Osteoblast (primary cell): Measurements from ENCODE around the gene RARG. TPM values are rescaled to one million over a fixed set of nuclear protein-coding genes. Genes with fewer than 3 reads are reported as not detected.

ENCODE experiments used
- DNase-seq: peaks from one replicate; pipeline ENCODE4 v3.0.0; 2011; ENCODE audit warnings: low spot score, mixed read lengths; ENCODE audit not compliant: insufficient read length; ENCODE audit errors: missing footprints
- H2AFZ ChIP-seq: 2 replicates; pipeline ENCODE4 v1.6.0; 2011; ENCODE audit warnings: mild to moderate bottlenecking, low read length
- H3K27ac ChIP-seq: 2 replicates; pipeline ENCODE4 v1.5.1; 2011; ENCODE audit warnings: mild to moderate bottlenecking, low read depth, low read length, moderate library complexity
- H3K27me3 ChIP-seq: 2 replicates; pipeline ENCODE4 v1.6.0; 2012; ENCODE audit warnings: mild to moderate bottlenecking, control low read depth, inconsistent platforms, low read length, moderate library complexity; ENCODE audit not compliant: insufficient read depth
- H3K36me3 ChIP-seq: 2 replicates; pipeline ENCODE4 v1.5.1; 2011; ENCODE audit warnings: mild to moderate bottlenecking, low read length, control low read depth, moderate library complexity; ENCODE audit not compliant: insufficient read depth
- H3K4me1 ChIP-seq: 2 replicates; pipeline ENCODE4 v1.5.1; 2011; ENCODE audit warnings: mild to moderate bottlenecking, low read length, control low read depth, moderate library complexity; ENCODE audit not compliant: insufficient read depth
- H3K4me2 ChIP-seq: 2 replicates; pipeline ENCODE4 v1.6.0; 2011; ENCODE audit warnings: mild to moderate bottlenecking, low read length; ENCODE audit not compliant: insufficient read depth
- H3K4me3 ChIP-seq: fragments of 200-600 bp; sonication (generic); 3 replicates; pipeline ENCODE4 v1.5.1; 2012; ENCODE audit warnings: mild to moderate bottlenecking, low read length, inconsistent platforms; ENCODE audit not compliant: insufficient read depth
- H3K79me2 ChIP-seq: 2 replicates; pipeline ENCODE4 v1.6.0; 2012; ENCODE audit warnings: mild to moderate bottlenecking, low read length, control low read depth, inconsistent platforms; ENCODE audit not compliant: insufficient read depth
- H3K9me3 ChIP-seq: 2 replicates; pipeline ENCODE4 v1.5.1; 2011; ENCODE audit warnings: low read depth, low read length, control low read depth
- H4K20me1 ChIP-seq: 2 replicates; pipeline ENCODE4 v1.6.0; 2012; ENCODE audit warnings: mild to moderate bottlenecking, low read length, control low read depth; ENCODE audit not compliant: insufficient read depth
- CTCF ChIP-seq: IDR thresholded peaks from 2 replicates; pipeline ENCODE4 v1.5.1; 2011; ENCODE audit warnings: mild to moderate bottlenecking, low read depth, low read length, moderate library complexity; ENCODE audit errors: extremely low read depth
- total RNA-seq: library from RNA; depleted of rRNA; stranded (reverse); fragments of >200 nt; gene quantifications from 2 replicates; pipeline ENCODE4 v1.2.3, GENCODE V29; 2012

RARG gene
- total RNA-seq, 1 donor, result 49.9 TPM

GRCh38 chr12:53182903-53183302 lies 49.1 kb downstream of the RARG start:
- Histone ChIP-seq H3K27me3 (no peaks in the 10 kb centered on the region), H3K4me1 (peaks cover 37% of the 10 kb centered on the region), H3K4me3 (no peak overlapping the region), H3K4me2 (peak overlapping the region; percentile 98), H3K36me3 (peaks cover 57% of the 10 kb centered on the region), H2AFZ (no peak overlapping the region), H3K79me2 (peaks cover 43% of the 10 kb centered on the region), H3K9me3 (no peaks in the 10 kb centered on the region), H3K27ac (no peak overlapping the region), H4K20me1 (peaks cover 30% of the 10 kb centered on the region)
- peak; percentile 75 for DNase-seq
- no peak for TF ChIP-seq CTCF

GRCh38 chr12:53181935-53182334 lies 50.1 kb downstream of the RARG start:
- Histone ChIP-seq H3K27ac (peak overlapping the region; percentile 16), H3K4me3 (peak overlapping the region; percentile 88), H3K9me3 (no peaks in the 10 kb centered on the region), H3K79me2 (peaks cover 43% of the 10 kb centered on the region), H4K20me1 (peaks cover 30% of the 10 kb centered on the region), H3K4me2 (peak overlapping the region; percentile 98), H3K27me3 (no peaks in the 10 kb centered on the region), H2AFZ (no peak overlapping the region), H3K36me3 (peaks cover 47% of the 10 kb centered on the region), H3K4me1 (peaks cover 37% of the 10 kb centered on the region)
- no peak for TF ChIP-seq CTCF
- no peak for DNase-seq

- no peak for TF ChIP-seq CTCF
- no peaks in the 10 kb centered on the region for H3K27me3 ChIP-seq
- H3K79me2 ChIP-seq, result peaks cover 43% of the 10 kb centered on the region
- H3K27ac ChIP-seq, result peak overlapping the region; percentile 16
- peaks cover 37% of the 10 kb centered on the region for H3K4me1 ChIP-seq
- no peaks in the 10 kb centered on the region for H3K9me3 ChIP-seq
- H3K4me3 ChIP-seq, result peak overlapping the region; percentile 88
- DNase-seq, result peak; percentile 95
- peaks cover 30% of the 10 kb centered on the region for H4K20me1 ChIP-seq
- H3K4me2 ChIP-seq, result peak overlapping the region; percentile 98
- peak overlapping the region; percentile 83 for H2AFZ ChIP-seq
- H3K36me3 ChIP-seq, result peaks cover 39% of the 10 kb centered on the region
These were observed 50.9 kb downstream of the RARG start for GRCh38 chr12:53180931-53181645.

GRCh38 chr12:53180220-53180930 lies 51.6 kb downstream of the RARG start, which contains the start of the genes CSAD and ZNF740:
Gene CSAD (minus strand): TSS chr12:53180925. CDS start chr12:53173470, 7,455 bp downstream.
Gene ZNF740 (plus strand): TSS chr12:53180722. CDS start chr12:53181984, 1,262 bp downstream.
- Histone ChIP-seq H3K27ac (peak within 1 kb of the TSS; percentile 92), H3K36me3 (peaks cover 32% of the 10 kb centered on the region), H3K79me2 (peaks cover 40% of the 10 kb centered on the region), H3K4me1 (peaks cover 38% of the 10 kb centered on the region), H3K4me3 (peak within 1 kb of the TSS; percentile 88), H3K27me3 (no peaks in the 10 kb centered on the region), H2AFZ (peak within 1 kb of the TSS; percentile 98), H3K4me2 (peak within 1 kb of the TSS; percentile 98), H4K20me1 (peaks cover 25% of the 10 kb centered on the region), H3K9me3 (no peaks in the 10 kb centered on the region)
- DNase-seq, result peak; percentile 100
- TF ChIP-seq CTCF, result no peak
